ENCODE results near the gene CCDC154. TPM values are rescaled to one million over a fixed set of nuclear protein-coding genes. Genes with fewer than 3 reads are reported as not detected.

CCDC154 gene
- total and polyA plus RNA-seq, 10 of the 15 experiments (the other 5 are each of a cell fraction or from before 2014, with no cell fraction given), result 0.06 to 0.26 (median 0.25) TPM; not detected in 7

GRCh38 chr16:1426734-1427471, 17.5 kb downstream of the CCDC154 start:
- Histone ChIP-seq H3K9me3 (replicated peaks; ENCODE audit: control insufficient read depth, insufficient read depth, low read length) (no peaks in the 10 kb centered on the region), H3K4me2 (ENCODE audit: control insufficient read depth, insufficient read depth) (no peak overlapping the region), H2AFZ (ENCODE audit: control insufficient read depth, low read depth, low read length) (no peak overlapping the region), H3K4me1 (ENCODE audit: control insufficient read depth, insufficient read depth, low read length) (no peaks in the 10 kb centered on the region), H4K20me1 (ENCODE audit: control insufficient read depth, insufficient read depth) (no peaks in the 10 kb centered on the region; the same call in 1 of the 2 replicates), H3K9ac (ENCODE audit: control insufficient read depth, insufficient read depth, low read length) (no peak overlapping the region), H3K27me3 (replicated peaks in 1 of 2; ENCODE audit: control insufficient read depth in 2 of 2, insufficient read depth in 2 of 2, low read length in 1 of 2) (peaks cover 0 to 4% of the 10 kb centered on the region in 2 experiments; a peak in 2 of 4 replicates), H3K36me3 (ENCODE audit: control insufficient read depth in 2 of 2, insufficient read depth in 2 of 2, low read length in 1 of 2) (no peaks in the 10 kb centered on the region), H3K4me3 (no peak overlapping the region), H3K27ac (ENCODE audit: control insufficient read depth, insufficient read depth) (no peak overlapping the region), H3K79me2 (ENCODE audit: control insufficient read depth, insufficient read depth, low read length) (no peaks in the 10 kb centered on the region)
- intact Hi-C loops (cut with micrococcal nuclease; ENCODE audit: unreplicated experiment), result no loop called here
- ChIA-PET POLR2A (no interaction called here), SMC1A (ENCODE audit: uncharacterized antibody, unreplicated experiment) (interaction anchor here (1.2 kb wide), 1 partner anchor 112 kb away, joined by 3 read pairs; no protein-coding TSS in a partner anchor), CTCF (no interaction called here), RAD21 (ENCODE audit: unreplicated experiment) (interaction anchor here (0.6 kb wide), 1 partner anchor 14 kb away, joined by 3 read pairs; no protein-coding TSS in a partner anchor)
- ATAC-seq (no peak), FAIRE-seq (no peak), DNase-seq (ENCODE audit: low read depth, low spot score) (no peak)
- no TSS peak for BruUV-seq (replicated peaks)
- WGBS (ENCODE audit: insufficient coverage, insufficient replicate concordance, low lambda C conversion rate, missing lambda C conversion rate), result 69% methylated on average over 34 of the region's 42 CpGs
- TF ChIP-seq NFYB (IDR thresholded peaks at IDR 0.05; ENCODE audit: insufficient read depth, low read depth, low read length), result no peak
- TF ChIP-seq EP300 (IDR thresholded peaks at IDR 0.05; ENCODE audit: borderline replicate concordance in 1 of 2, control insufficient read depth in 1 of 2, low read depth in 2 of 2, low read length in 2 of 2), result no peak
- TF ChIP-seq RFX5 (IDR thresholded peaks at IDR 0.05; ENCODE audit: low read depth, low read length), result no peak
- no peak for TF ChIP-seq CHD2 (IDR thresholded peaks at IDR 0.05; ENCODE audit: borderline replicate concordance, low read depth, low read length)
- TF ChIP-seq GATAD2B (conservative IDR thresholded peaks at IDR 0.05; ENCODE audit: low read depth), result no peak
- TF ChIP-seq HDAC6 (IDR thresholded peaks at IDR 0.05; ENCODE audit: unreplicated experiment), result no peak
- TF ChIP-seq, protein P1, sequence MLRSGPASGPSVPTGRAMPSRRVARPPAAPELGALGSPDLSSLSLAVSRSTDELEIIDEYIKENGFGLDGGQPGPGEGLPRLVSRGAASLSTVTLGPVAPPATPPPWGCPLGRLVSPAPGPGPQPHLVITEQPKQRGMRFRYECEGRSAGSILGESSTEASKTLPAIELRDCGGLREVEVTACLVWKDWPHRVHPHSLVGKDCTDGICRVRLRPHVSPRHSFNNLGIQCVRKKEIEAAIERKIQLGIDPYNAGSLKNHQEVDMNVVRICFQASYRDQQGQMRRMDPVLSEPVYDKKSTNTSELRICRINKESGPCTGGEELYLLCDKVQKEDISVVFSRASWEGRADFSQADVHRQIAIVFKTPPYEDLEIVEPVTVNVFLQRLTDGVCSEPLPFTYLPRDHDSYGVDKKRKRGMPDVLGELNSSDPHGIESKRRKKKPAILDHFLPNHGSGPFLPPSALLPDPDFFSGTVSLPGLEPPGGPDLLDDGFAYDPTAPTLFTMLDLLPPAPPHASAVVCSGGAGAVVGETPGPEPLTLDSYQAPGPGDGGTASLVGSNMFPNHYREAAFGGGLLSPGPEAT (IDR thresholded peaks at IDR 0.05; ENCODE audit: low read depth), result no peak
- no peak for TF ChIP-seq SP1 (IDR thresholded peaks at IDR 0.05; ENCODE audit: low read depth, low read length)
- TF ChIP-seq NFXL1 (IDR thresholded peaks at IDR 0.05; ENCODE audit: borderline replicate concordance), result no peak
- TF ChIP-seq SIX5 (IDR thresholded peaks at IDR 0.05; ENCODE audit: low read depth, low read length, severe bottlenecking), result no peak
- TF ChIP-seq ZNF24 (IDR thresholded peaks at IDR 0.05), result no peak
- no peak for TF ChIP-seq STAT3 (IDR thresholded peaks at IDR 0.05; ENCODE audit: low read depth, low read length)
- no peak for TF ChIP-seq RAD21 (IDR thresholded peaks at IDR 0.05; ENCODE audit: insufficient read depth, low read depth, low read length)
- TF ChIP-seq SUZ12 (IDR thresholded peaks at IDR 0.05; ENCODE audit: unreplicated experiment), result no peak
- no peak for TF ChIP-seq NR2F1 (conservative IDR thresholded peaks at IDR 0.05)
- no peak for TF ChIP-seq POLR2AphosphoS2 (IDR thresholded peaks at IDR 0.05; ENCODE audit: low read depth, low read length)
- no peak for TF ChIP-seq ZNF207 (IDR thresholded peaks at IDR 0.05; ENCODE audit: borderline replicate concordance)
- TF ChIP-seq SMAD5 (IDR thresholded peaks at IDR 0.05; ENCODE audit: low read depth), result no peak
- in situ Hi-C loops (cut with MboI), result no loop called here

Measured in GM12878 (cell line).